Suprapubic skin (tissue), 4 donors: ENCODE measurements around the gene MAP2K3. TPM values are rescaled to one million over a fixed set of nuclear protein-coding genes. Genes with fewer than 3 reads are reported as not detected.
A peak's percentile ranks its signal among the peaks of the same experiment; 100 is the strongest.

Experiments used
- DNase-seq, 2 donors: peaks; one replicate each; pipeline ENCODE4 v3.0.0-alpha.2; 2019; ENCODE audit warnings: low spot score in 2 of 2
- H3K27ac ChIP-seq: fragments of 200-600 bp; sonication (generic); one replicate; pipeline ENCODE4 v1.5.1; 2019
- H3K27me3 ChIP-seq: fragments of 200-600 bp; sonication (generic); one replicate; pipeline ENCODE4 v1.5.1; 2019
- H3K36me3 ChIP-seq: fragments of 200-600 bp; sonication (generic); one replicate; pipeline ENCODE4 v1.5.1; 2019
- H3K4me1 ChIP-seq: fragments of 200-600 bp; sonication (generic); one replicate; pipeline ENCODE4 v1.5.1; 2019
- H3K4me3 ChIP-seq: fragments of 200-600 bp; sonication (generic); one replicate; pipeline ENCODE4 v1.5.1; 2019; ENCODE audit warnings: mild to moderate bottlenecking
- H3K9me3 ChIP-seq: fragments of 200-600 bp; sonication (generic); one replicate; pipeline ENCODE4 v1.5.1; 2019
- EP300 ChIP-seq: sonication (generic); formaldehyde crosslinking; IDR thresholded peaks from one replicate; pipeline ENCODE4 v1.6.1; 2017; ENCODE audit warnings: antibody characterized with exemption
- POLR2A ChIP-seq, 2 donors: fragments of 450-650 bp; IDR thresholded peaks; one replicate each; pipeline ENCODE4 v1.6.1; 2017; ENCODE audit warnings: antibody characterized with exemption in 2 of 2, mild to moderate bottlenecking in 2 of 2, moderate library complexity in 2 of 2
- POLR2AphosphoS5 ChIP-seq, 3 donors: sonication (generic); formaldehyde crosslinking; IDR thresholded peaks; one replicate each; pipeline ENCODE4 v1.6.1; 2017; ENCODE audit warnings: antibody characterized with exemption in 3 of 3
- WGBS: methylation state at CpG from one replicate; pipeline ENCODE4 v1.1.5; 2018; 5-methylcytosine and 5-hydroxymethylcytosine counted together
- total RNA-seq, 4 donors: library from RNA; depleted of rRNA; stranded (reverse); fragments of >200 nt; gene quantifications; one replicate each; pipeline ENCODE4 v1.1.0, GENCODE V29; 2016
- TF ChIP-seq, protein P1 (sequence below), 2 donors: fragments of 200-600 bp in 1 of 2; fragments of 450-650 bp in 1 of 2; sonication (generic) in 1 of 2; IDR thresholded peaks; one replicate each; pipeline ENCODE4 v1.5.1; 2016 to 2019; ENCODE audit warnings: antibody characterized with exemption in 2 of 2, mild to moderate bottlenecking in 1 of 2, moderate library complexity in 1 of 2

The MAP2K3 gene
- total RNA-seq, 4 donors from 2014 or later = 54.5 to 97.4 (median 72.9) TPM

DNA sequence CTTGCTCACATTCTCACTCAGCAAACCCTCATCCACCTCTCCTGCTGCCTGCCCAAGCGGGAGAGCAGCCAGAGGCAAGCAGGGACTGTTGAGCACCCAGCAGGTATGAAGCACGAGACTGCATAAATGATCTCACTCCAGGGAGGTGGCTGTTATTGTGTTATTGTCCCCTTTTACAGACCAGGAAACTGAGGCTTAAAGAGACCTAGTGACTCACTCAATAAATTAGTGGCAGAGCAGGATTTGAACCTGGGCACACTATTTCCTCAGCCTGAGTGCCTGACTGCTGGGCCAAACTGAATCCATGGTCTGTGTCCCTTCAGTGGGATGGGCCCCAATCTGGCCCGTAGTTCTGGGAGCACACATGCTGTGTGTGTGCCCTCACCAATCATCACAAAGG lies 12.3 kb upstream of the MAP2K3 start:
- no peak overlapping the region for H3K27ac ChIP-seq
- no peaks in the 10 kb centered on the region for H3K9me3 ChIP-seq
- H3K4me3 ChIP-seq = no peak overlapping the region
- no peaks in the 10 kb centered on the region for H3K36me3 ChIP-seq
- WGBS = 74% methylated on average over 3 of the region's 3 CpGs
- no peak for DNase-seq
- TF ChIP-seq POLR2AphosphoS5 (IDR thresholded peaks at IDR 0.05) (no peak), POLR2A (IDR thresholded peaks at IDR 0.05) (no peak), EP300 (no peak)
- TF ChIP-seq, protein P1, sequence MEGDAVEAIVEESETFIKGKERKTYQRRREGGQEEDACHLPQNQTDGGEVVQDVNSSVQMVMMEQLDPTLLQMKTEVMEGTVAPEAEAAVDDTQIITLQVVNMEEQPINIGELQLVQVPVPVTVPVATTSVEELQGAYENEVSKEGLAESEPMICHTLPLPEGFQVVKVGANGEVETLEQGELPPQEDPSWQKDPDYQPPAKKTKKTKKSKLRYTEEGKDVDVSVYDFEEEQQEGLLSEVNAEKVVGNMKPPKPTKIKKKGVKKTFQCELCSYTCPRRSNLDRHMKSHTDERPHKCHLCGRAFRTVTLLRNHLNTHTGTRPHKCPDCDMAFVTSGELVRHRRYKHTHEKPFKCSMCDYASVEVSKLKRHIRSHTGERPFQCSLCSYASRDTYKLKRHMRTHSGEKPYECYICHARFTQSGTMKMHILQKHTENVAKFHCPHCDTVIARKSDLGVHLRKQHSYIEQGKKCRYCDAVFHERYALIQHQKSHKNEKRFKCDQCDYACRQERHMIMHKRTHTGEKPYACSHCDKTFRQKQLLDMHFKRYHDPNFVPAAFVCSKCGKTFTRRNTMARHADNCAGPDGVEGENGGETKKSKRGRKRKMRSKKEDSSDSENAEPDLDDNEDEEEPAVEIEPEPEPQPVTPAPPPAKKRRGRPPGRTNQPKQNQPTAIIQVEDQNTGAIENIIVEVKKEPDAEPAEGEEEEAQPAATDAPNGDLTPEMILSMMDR (IDR thresholded peaks at IDR 0.05) = no peak
- peaks cover 25% of the 10 kb centered on the region for H3K4me1 ChIP-seq
- no peaks in the 10 kb centered on the region for H3K27me3 ChIP-seq

DNA sequence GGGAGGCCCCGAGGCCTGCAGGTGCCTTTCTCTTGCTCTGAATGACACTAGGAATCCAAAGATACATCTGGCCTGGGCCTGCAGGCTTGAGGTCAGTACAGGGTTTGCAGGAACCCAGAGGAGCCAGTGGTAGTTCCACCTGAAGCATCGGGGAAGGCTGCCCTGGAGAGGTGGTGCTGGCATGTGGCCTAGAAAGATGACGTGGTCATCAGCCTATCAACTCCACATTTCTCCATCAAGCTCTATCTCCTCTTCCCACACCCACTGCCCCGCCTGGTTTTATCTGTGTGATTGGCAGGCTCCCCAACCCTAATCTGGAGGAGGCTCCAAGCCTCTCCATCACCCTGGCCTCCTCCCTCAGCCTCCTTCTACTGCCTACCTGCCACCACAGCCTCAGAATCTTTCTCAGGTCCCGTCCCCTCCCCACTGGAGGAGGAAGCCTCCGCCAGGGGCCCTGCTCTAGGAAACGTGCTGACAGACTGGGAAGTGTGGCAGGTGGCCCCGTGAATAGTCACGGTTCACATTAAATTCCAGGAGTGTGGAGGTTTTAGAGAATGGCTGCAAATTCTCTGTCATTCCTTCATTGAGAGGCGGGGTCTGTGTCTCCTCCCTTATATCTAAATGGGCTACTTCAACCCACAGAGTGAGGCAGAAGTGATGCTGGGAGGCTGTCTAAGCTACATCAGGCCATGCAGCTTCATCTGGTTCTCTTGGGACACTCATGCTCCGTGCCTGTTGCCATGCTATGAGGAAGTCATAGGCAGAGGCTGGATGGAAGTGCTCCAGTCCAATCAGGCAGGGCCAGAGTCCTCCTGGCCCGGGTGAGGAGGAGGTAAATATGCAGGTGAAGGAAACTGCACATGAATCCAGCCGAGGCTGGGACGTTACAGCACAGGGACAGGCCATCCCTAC lies 11.4 kb upstream of the MAP2K3 start:
- DNase-seq = no peak
- Histone ChIP-seq H3K4me1 (peaks cover 24% of the 10 kb centered on the region), H3K27ac (no peak overlapping the region), H3K9me3 (no peaks in the 10 kb centered on the region), H3K27me3 (no peaks in the 10 kb centered on the region), H3K4me3 (no peak overlapping the region), H3K36me3 (no peaks in the 10 kb centered on the region)
- TF ChIP-seq POLR2A (IDR thresholded peaks at IDR 0.05) (no peak), POLR2AphosphoS5 (IDR thresholded peaks at IDR 0.05) (no peak), EP300 (no peak)
- TF ChIP-seq, protein P1 (IDR thresholded peaks at IDR 0.05) = no peak
- 62% methylated on average over 14 of the region's 14 CpGs for WGBS

DNA sequence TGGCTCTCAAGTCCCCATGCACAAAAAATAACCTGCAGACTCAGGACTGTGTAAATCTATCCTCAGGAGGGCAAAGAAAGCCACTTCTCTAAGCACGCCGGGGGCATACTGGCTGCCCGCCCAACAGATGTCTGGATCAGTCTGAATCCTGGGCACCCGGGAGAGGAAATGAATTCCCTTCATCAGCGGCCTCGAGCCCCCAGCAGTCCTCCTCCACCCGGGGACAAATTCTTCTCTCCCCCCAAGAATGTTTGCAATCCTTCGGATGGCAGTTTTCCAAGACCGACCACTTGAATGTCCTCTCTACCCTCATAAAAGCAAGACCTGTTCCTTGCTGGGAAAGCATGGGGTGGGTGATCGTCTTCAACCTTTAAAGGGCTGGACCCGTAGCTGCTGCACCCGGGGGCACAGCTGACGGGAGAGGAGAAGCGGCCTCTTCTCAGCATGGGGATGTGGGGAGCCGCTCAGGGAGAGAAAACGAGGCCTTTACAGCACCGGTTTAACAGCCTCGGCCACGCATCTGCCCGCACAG lies 9.4 kb upstream of the MAP2K3 start:
- peaks cover 39% of the 10 kb centered on the region for H3K4me1 ChIP-seq
- WGBS = 15% methylated on average over 16 of the region's 20 CpGs
- DNase-seq = peak in 1 of 2 donors; percentile 63
- H3K27ac ChIP-seq = no peak overlapping the region
- TF ChIP-seq, protein P1 (IDR thresholded peaks at IDR 0.05) = no peak
- TF ChIP-seq EP300 = no peak
- TF ChIP-seq POLR2A (IDR thresholded peaks at IDR 0.05) = no peak
- no peak for TF ChIP-seq POLR2AphosphoS5 (IDR thresholded peaks at IDR 0.05)
- no peaks in the 10 kb centered on the region for H3K27me3 ChIP-seq
- H3K9me3 ChIP-seq = no peaks in the 10 kb centered on the region
- H3K36me3 ChIP-seq = no peaks in the 10 kb centered on the region
- peak overlapping the region; percentile 70 for H3K4me3 ChIP-seq

DNA sequence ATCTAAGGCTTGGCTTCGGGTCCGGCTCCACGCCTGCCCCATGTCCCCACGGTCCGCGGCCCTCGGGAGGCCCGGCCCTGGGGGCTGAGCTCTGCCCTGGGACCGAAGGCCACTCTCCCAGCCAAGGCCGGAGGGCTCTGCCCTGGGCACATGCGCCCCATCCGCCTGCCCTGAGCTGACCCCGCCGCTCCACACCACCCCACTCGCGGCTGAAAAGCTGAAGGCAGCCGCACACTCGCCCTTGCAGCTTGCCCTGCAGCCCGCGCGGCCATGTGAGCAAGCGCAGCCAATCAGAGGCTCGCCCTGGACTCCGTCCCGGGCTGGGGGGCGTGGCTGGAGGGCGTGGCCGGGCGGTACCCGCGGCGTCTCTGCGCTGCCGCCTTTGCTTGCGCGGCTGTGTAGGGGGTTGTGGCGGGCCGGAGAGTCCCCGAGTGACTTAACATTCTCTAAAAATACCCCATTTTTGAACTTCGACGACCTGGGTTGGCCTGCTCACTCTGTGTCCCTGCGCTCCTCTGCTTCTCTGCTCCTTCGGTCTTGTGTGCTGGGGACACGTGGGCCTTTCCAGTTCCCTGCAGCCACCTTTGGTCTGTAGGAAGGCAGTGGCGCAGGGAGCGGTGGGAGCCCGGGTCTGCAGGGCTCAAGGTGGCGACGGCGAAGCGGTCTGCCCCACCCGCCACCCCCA lies 8.8 kb upstream of the MAP2K3 start:
- peak overlapping the region; percentile 70 for H3K4me3 ChIP-seq
- 1% methylated on average over 15 of the region's 52 CpGs for WGBS
- H3K27me3 ChIP-seq = no peaks in the 10 kb centered on the region
- peaks cover 40% of the 10 kb centered on the region for H3K4me1 ChIP-seq
- H3K9me3 ChIP-seq = no peaks in the 10 kb centered on the region
- DNase-seq = peak; percentile 95 to 97
- no peaks in the 10 kb centered on the region for H3K36me3 ChIP-seq
- TF ChIP-seq, protein P1 (IDR thresholded peaks at IDR 0.05) = no peak
- TF ChIP-seq EP300 (no peak), POLR2A (IDR thresholded peaks at IDR 0.05) (no peak), POLR2AphosphoS5 (IDR thresholded peaks at IDR 0.05) (no peak)
- H3K27ac ChIP-seq = no peak overlapping the region

DNA sequence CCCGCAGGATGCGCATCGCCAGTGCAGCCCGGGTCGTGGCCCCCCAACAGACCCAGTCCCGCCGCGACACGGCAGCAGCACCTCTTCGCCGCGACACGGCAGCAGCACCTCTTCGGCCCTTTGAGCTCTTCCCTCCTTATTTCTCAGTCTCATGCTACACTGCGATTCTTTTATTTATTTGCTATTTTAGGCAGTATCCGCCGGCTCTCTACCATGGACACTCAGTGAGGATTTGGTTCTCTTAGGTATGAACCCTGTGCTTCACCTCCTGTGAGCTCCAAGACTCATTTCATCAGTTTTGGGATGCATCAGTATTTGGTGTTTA lies 8.3 kb upstream of the MAP2K3 start:
- no peak for TF ChIP-seq POLR2A (IDR thresholded peaks at IDR 0.05)
- TF ChIP-seq, protein P1 (IDR thresholded peaks at IDR 0.05) = no peak
- TF ChIP-seq POLR2AphosphoS5 (IDR thresholded peaks at IDR 0.05) = no peak
- no peak for TF ChIP-seq EP300
- Histone ChIP-seq H3K4me3 (peak overlapping the region; percentile 70), H3K36me3 (no peaks in the 10 kb centered on the region), H3K4me1 (peaks cover 40% of the 10 kb centered on the region), H3K27me3 (no peaks in the 10 kb centered on the region), H3K27ac (no peak overlapping the region), H3K9me3 (no peaks in the 10 kb centered on the region)
- DNase-seq = no peak
- 13% methylated on average over 17 of the region's 17 CpGs for WGBS
